ENCODE data around the gene PEX5L.

The PEX5L gene

DNA sequence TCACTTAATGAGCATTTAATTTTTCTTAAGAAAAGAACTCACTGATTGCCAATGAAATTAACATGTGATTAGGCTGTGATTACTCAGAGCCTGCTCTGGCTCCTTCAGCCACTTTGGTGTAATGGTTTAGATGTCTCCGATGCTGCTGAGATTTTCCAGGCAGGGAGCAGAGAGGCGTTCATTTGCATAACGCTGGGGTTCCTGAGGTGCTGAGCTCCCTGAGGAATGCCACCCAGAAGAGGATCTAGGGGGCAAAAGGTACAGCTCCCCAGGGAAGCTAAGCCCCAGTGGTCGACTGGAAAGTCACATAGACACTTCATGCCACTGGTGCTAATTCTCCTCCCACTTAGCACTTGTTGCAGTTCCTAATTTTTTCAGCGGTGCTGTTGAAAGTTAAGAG lies 264.4 kb downstream of the PEX5L start:
- Histone ChIP-seq H3K36me3 (ENCODE audit: low read length) (peaks cover 12% of the 10 kb centered on the region), H4K20me1 (ENCODE audit: low read depth, low read length) (no peaks in the 10 kb centered on the region), H3K9me3 (ENCODE audit: insufficient read depth, low read length) (no peaks in the 10 kb centered on the region), H3K9ac (ENCODE audit: low read length) (no peak overlapping the region), H3K27me3 (ENCODE audit: low read length) (no peaks in the 10 kb centered on the region), H3F3A (ENCODE audit: insufficient read depth) (no peaks in the 10 kb centered on the region), H3K79me2 (ENCODE audit: insufficient read depth, low read length) (no peaks in the 10 kb centered on the region), H3K9me2 (replicated peaks; ENCODE audit: insufficient read depth, low read length) (no peaks in the 10 kb centered on the region), H3K27ac (ENCODE audit: low read depth, low read length) (no peak overlapping the region), H3K4me3 (ENCODE audit: insufficient read depth, low read length, poor library complexity, severe bottlenecking) (no peak overlapping the region), H3K4me2 (ENCODE audit: low read depth, low read length, poor library complexity, severe bottlenecking) (no peak overlapping the region), H2AFZ (ENCODE audit: low read depth, low read length, severe bottlenecking) (no peak overlapping the region)
- no peak for TF ChIP-seq EZH2phosphoT487 (conservative IDR thresholded peaks at IDR 0.05; ENCODE audit: low read length)
- TF ChIP-seq CTCF (IDR thresholded peaks at IDR 0.05; ENCODE audit: insufficient read depth, low read length, poor library complexity, severe bottlenecking), result no peak

DNA sequence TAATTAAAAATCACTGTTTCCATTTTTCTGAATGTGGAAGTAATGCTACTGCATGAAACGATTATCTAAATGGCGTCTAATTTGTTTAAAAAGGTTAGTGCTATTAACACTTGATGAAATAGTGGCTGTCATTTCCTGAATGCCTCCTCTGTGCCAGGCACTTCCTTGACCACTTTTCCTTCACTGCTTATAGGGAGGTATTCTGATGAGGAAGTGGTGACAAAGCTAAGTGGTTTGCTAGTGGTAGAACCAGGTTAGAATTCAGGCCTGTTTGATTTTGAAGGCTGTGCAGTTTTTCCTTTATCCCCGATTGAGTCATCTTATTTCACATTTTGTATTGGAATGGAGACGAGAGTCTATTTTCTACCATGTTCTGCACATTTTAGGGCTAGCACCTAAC lies 264.9 kb downstream of the PEX5L start:
- no peaks in the 10 kb centered on the region for H3K79me2 ChIP-seq (ENCODE audit: insufficient read depth, low read length)
- no peak overlapping the region for H3K4me2 ChIP-seq (ENCODE audit: low read depth, low read length, poor library complexity, severe bottlenecking)
- peaks cover 10% of the 10 kb centered on the region for H3K36me3 ChIP-seq (ENCODE audit: low read length)
- TF ChIP-seq EZH2phosphoT487 (conservative IDR thresholded peaks at IDR 0.05; ENCODE audit: low read length), result no peak
- TF ChIP-seq CTCF (IDR thresholded peaks at IDR 0.05; ENCODE audit: insufficient read depth, low read length, poor library complexity, severe bottlenecking), result no peak
- H2AFZ ChIP-seq (ENCODE audit: low read depth, low read length, severe bottlenecking), result no peak overlapping the region
- no peaks in the 10 kb centered on the region for H3K9me3 ChIP-seq (ENCODE audit: insufficient read depth, low read length)
- H3K27me3 ChIP-seq (ENCODE audit: low read length), result no peaks in the 10 kb centered on the region
- H3K27ac ChIP-seq (ENCODE audit: low read depth, low read length), result no peak overlapping the region
- no peaks in the 10 kb centered on the region for H3F3A ChIP-seq (ENCODE audit: insufficient read depth)
- no peak overlapping the region for H3K4me3 ChIP-seq (ENCODE audit: insufficient read depth, low read length, poor library complexity, severe bottlenecking)
- no peaks in the 10 kb centered on the region for H3K9me2 ChIP-seq (replicated peaks; ENCODE audit: insufficient read depth, low read length)
- H3K9ac ChIP-seq (ENCODE audit: low read length), result no peak overlapping the region
- H4K20me1 ChIP-seq (ENCODE audit: low read depth, low read length), result no peaks in the 10 kb centered on the region

GRCh38 chr3:179769411-179770247 lies 267.1 kb downstream of the PEX5L start:
- Histone ChIP-seq H3K27me3 (ENCODE audit: low read length) (no peaks in the 10 kb centered on the region), H3K27ac (ENCODE audit: low read depth, low read length) (no peak overlapping the region), H3K9me3 (ENCODE audit: insufficient read depth, low read length) (no peaks in the 10 kb centered on the region), H3K4me3 (ENCODE audit: insufficient read depth, low read length, poor library complexity, severe bottlenecking) (no peak overlapping the region), H3K4me2 (ENCODE audit: low read depth, low read length, poor library complexity, severe bottlenecking) (no peak overlapping the region), H3K79me2 (ENCODE audit: insufficient read depth, low read length) (no peaks in the 10 kb centered on the region), H4K20me1 (ENCODE audit: low read depth, low read length) (no peaks in the 10 kb centered on the region), H3K9me2 (replicated peaks; ENCODE audit: insufficient read depth, low read length) (no peaks in the 10 kb centered on the region), H3F3A (ENCODE audit: insufficient read depth) (no peaks in the 10 kb centered on the region), H2AFZ (ENCODE audit: low read depth, low read length, severe bottlenecking) (no peak overlapping the region), H3K9ac (ENCODE audit: low read length) (no peak overlapping the region), H3K36me3 (ENCODE audit: low read length) (peaks cover 15% of the 10 kb centered on the region)
- TF ChIP-seq CTCF (IDR thresholded peaks at IDR 0.05; ENCODE audit: insufficient read depth, low read length, poor library complexity, severe bottlenecking) (no peak), EZH2phosphoT487 (conservative IDR thresholded peaks at IDR 0.05; ENCODE audit: low read length) (no peak)
